Gastrocnemius medialis (tissue), 4 donors: ENCODE data around the gene MMP14. TPM values are rescaled to one million over a fixed set of nuclear protein-coding genes. Genes with fewer than 3 reads are reported as not detected.

Experiments
- ATAC-seq, 2 donors: fragments of 150-250 bp; one replicate each; pipeline ENCODE4 v1.9.1; 2016
- DNase-seq, 2 donors: peaks; one replicate each; pipeline ENCODE4 v3.0.0-alpha.2; 2019
- H3K27ac ChIP-seq, 4 donors: fragments of 200-600 bp; sonication (generic); 1 replicate in 1 of 4; 2 replicates in 3 of 4; pipeline ENCODE4 v1.5.1; 2016 to 2018; ENCODE audit warnings: mild to moderate bottlenecking in 2 of 4, moderate library complexity in 1 of 4
- H3K27me3 ChIP-seq, 3 donors: fragments of 200-600 bp; sonication (generic) in 2 of 3; 1 replicate in 1 of 3; 2 replicates in 2 of 3; pipeline versions ENCODE4 v1.5.1 to v1.6.0; 2016 to 2019; ENCODE audit warnings: mild to moderate bottlenecking in 1 of 3, moderate library complexity in 1 of 3
- H3K36me3 ChIP-seq, 2 donors: fragments of 200-600 bp; sonication (generic) in 1 of 2; one replicate each; pipeline ENCODE4 v1.5.1; 2017 to 2018
- H3K4me1 ChIP-seq, 2 donors: fragments of 200-600 bp; sonication (generic) in 1 of 2; one replicate each; pipeline ENCODE4 v1.5.1; 2016 to 2017; ENCODE audit warnings: mild to moderate bottlenecking in 2 of 2
- H3K4me3 ChIP-seq, 4 donors: fragments of 200-600 bp; sonication (generic) in 3 of 4; 1 replicate in 1 of 4; 2 replicates in 3 of 4; pipeline ENCODE4 v1.5.1; 2016 to 2019; ENCODE audit warnings: mild to moderate bottlenecking in 2 of 4
- H3K9me3 ChIP-seq, 3 donors: fragments of 200-600 bp; sonication (generic) in 2 of 3; 1 replicate in 1 of 3; 2 replicates in 2 of 3; pipeline ENCODE4 v1.5.1; 2016 to 2019
- POLR2A ChIP-seq, 2 donors: fragments of 450-650 bp; IDR thresholded peaks; one replicate each; pipeline ENCODE4 v1.6.1; 2017; ENCODE audit warnings: antibody characterized with exemption in 2 of 2, mild to moderate bottlenecking in 2 of 2, moderate library complexity in 2 of 2
- in situ Hi-C, 4 donors: fragments of 200-750 bp; cut with MboI; loops; one replicate each; pipeline versions ENCODE4 v1.15.0 to v1.8.0; 2017; ENCODE audit warnings: low sequenced_read_pairs in 4 of 4
- intact Hi-C: fragments of 100-400 bp; cut with DNase I; formaldehyde crosslinking; loops from one replicate; pipeline ENCODE4 v1.15.1; 2023; ENCODE audit warnings: low total_unique reads
- total RNA-seq, 4 donors: library from RNA; depleted of rRNA; stranded (reverse); fragments of >200 nt; gene quantifications; one replicate each; pipeline versions ENCODE4 v1.1.0 to v1.2.3, GENCODE V29; 2016
- TF ChIP-seq, protein P1 (sequence below), 5 experiments: fragments of 450-650 bp in 3 of 5; fragments of 200-600 bp in 2 of 5; sonication (generic) in 2 of 5; IDR thresholded peaks in 4 of 5; conservative IDR thresholded peaks in 1 of 5; 1 replicate in 4 of 5; 2 replicates in 1 of 5; pipeline ENCODE4 v1.5.1; 2016 to 2019; ENCODE audit warnings: antibody characterized with exemption in 5 of 5, mild to moderate bottlenecking in 3 of 5, moderate library complexity in 3 of 5

MMP14 gene
- total RNA-seq, 4 donors from 2014 or later: 14.9 to 29.7 (median 20.8) TPM

DNA sequence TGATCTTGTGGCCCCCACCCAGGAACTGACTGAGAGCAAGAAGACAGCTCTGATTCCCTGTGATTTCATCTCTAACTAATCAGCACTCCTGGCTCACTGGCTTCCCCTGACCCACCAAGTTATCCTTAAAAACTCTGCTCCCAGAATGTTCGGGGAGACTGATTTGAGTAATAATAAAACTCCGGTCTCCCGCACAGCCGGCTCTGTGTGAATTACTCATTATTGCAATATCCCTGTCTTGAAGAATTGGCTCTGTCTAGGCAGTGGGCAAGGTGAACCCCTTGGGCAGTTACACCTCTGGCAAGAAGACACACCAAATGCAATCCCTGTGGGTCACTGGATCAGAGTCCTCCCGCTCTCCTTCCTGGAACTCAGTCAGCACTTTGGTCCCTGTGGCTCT lies 42.4 kb upstream of the MMP14 start:
- TF ChIP-seq, protein P1, sequence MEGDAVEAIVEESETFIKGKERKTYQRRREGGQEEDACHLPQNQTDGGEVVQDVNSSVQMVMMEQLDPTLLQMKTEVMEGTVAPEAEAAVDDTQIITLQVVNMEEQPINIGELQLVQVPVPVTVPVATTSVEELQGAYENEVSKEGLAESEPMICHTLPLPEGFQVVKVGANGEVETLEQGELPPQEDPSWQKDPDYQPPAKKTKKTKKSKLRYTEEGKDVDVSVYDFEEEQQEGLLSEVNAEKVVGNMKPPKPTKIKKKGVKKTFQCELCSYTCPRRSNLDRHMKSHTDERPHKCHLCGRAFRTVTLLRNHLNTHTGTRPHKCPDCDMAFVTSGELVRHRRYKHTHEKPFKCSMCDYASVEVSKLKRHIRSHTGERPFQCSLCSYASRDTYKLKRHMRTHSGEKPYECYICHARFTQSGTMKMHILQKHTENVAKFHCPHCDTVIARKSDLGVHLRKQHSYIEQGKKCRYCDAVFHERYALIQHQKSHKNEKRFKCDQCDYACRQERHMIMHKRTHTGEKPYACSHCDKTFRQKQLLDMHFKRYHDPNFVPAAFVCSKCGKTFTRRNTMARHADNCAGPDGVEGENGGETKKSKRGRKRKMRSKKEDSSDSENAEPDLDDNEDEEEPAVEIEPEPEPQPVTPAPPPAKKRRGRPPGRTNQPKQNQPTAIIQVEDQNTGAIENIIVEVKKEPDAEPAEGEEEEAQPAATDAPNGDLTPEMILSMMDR (IDR thresholded peaks at IDR 0.05 in 4 of 5, conservative IDR thresholded peaks at IDR 0.05 in 1 of 5): no peak
- TF ChIP-seq POLR2A (IDR thresholded peaks at IDR 0.05): no peak
- intact Hi-C loops (no loop called here), in situ Hi-C loops (no loop called here)
- ATAC-seq: no peak
- no peaks in the 10 kb centered on the region for H3K36me3 ChIP-seq
- H3K4me1 ChIP-seq: no peaks in the 10 kb centered on the region
- DNase-seq: no peak
- no peak overlapping the region for H3K27ac ChIP-seq
- H3K9me3 ChIP-seq: no peaks in the 10 kb centered on the region
- H3K4me3 ChIP-seq: no peak overlapping the region
- no peaks in the 10 kb centered on the region for H3K27me3 ChIP-seq

DNA sequence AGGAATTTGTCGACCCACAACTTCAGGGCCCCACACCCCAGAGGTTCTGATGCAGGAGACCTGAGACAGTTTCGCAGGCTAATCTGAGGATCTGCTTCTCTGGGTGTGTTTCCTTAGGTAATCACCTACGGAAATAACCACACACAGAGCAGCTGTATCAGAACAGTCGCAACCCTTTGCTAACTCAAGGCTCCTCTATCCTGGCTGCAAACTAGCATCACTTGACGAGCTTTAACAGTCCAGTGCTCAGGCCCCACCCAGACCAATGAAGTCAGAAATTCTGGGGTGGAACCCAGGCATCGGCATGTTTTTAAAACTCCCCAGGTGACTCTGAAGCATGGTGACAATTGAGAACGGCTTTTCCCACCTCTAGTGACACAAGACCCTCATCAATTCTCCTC lies 41.8 kb upstream of the MMP14 start:
- in situ Hi-C loops (no loop called here), intact Hi-C loops (no loop called here)
- H3K9me3 ChIP-seq: no peaks in the 10 kb centered on the region
- H3K27ac ChIP-seq: no peak overlapping the region
- no peak for TF ChIP-seq POLR2A (IDR thresholded peaks at IDR 0.05)
- TF ChIP-seq, protein P1 (IDR thresholded peaks at IDR 0.05 in 4 of 5, conservative IDR thresholded peaks at IDR 0.05 in 1 of 5): no peak
- H3K27me3 ChIP-seq: no peaks in the 10 kb centered on the region
- H3K36me3 ChIP-seq: no peaks in the 10 kb centered on the region
- no peak for DNase-seq
- ATAC-seq: no peak
- no peaks in the 10 kb centered on the region for H3K4me1 ChIP-seq
- H3K4me3 ChIP-seq: no peak overlapping the region

DNA sequence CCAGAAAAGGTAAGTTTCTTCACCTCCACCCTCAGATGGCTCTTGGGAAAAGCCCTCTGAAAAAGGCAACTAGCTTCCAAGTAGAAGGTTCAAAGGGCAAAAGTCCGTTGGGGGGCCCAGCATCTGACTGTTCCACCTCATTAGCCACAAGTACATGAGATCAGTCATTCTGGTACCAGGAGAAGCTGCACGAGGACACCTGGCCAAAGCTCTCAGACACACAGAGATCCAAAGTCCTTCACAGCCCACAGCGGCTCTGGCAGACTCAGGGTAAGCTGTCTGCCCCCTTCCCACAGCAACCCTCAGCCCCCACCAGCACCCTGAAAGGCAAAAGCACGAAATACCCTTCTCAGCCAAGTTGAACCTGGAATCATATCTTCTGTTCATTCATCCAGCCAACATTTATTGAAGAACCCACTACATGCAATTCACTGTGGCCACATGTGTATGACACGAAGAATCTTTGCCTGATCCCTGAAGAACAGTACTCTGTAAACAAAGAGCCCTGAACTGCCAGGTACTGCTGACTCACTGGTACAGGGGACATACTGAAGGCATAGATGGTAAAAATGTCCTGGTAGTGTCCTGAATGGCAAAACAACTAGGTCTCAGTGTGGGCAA lies 40.2 kb upstream of the MMP14 start:
- TF ChIP-seq, protein P1 (IDR thresholded peaks at IDR 0.05 in 4 of 5, conservative IDR thresholded peaks at IDR 0.05 in 1 of 5): no peak
- no peak for TF ChIP-seq POLR2A (IDR thresholded peaks at IDR 0.05)
- no peak overlapping the region for H3K4me3 ChIP-seq
- DNase-seq (no peak), ATAC-seq (no peak)
- H3K4me1 ChIP-seq: no peaks in the 10 kb centered on the region
- H3K27me3 ChIP-seq: no peaks in the 10 kb centered on the region
- H3K27ac ChIP-seq: no peak overlapping the region
- H3K36me3 ChIP-seq: no peaks in the 10 kb centered on the region
- in situ Hi-C loops (no loop called here), intact Hi-C loops (no loop called here)
- no peaks in the 10 kb centered on the region for H3K9me3 ChIP-seq

DNA sequence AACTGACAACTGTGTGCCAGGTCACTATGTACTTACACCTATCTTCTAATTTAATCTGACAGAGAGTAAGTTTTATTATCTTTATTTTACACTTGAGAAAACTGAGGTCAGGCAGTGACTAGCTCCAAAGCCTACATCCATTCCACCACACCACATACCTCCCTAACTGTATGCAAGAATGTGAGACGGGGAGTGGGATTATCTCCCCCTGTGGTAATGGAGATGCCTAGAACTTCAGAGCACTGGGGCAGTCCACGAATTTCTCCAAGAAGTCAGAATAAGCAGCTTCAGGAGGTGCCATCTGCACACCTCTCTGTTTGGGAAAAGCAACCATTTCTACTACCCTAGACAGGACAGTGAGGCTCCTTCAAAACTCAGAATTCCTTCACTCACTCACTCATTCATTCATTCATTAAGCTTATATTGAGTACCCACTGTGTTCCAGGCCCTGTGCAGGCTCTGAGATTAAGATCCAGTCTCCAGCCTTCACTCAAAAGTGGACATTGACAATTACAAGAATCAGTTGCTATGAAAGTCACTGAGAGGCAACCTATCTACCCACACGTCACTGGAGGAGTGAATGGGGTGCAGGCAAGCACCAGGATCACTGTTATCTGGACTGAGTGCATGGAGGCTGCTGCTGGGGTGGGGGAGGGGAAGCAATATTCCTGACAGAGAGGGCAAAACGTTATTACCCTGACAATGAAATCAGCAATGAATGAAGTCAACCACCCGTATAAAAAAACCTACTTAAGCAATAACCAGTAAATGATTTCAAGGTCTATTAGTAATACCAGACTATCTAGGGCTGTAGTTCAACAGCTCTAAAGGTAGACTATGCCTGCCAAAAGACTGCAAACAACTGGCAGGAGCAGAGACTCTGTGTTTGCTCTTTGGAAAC lies 39.1 kb upstream of the MMP14 start:
- intact Hi-C loops: no loop called here
- DNase-seq: no peak
- no peak for ATAC-seq
- no peaks in the 10 kb centered on the region for H3K4me1 ChIP-seq
- in situ Hi-C loops: no loop called here
- H3K4me3 ChIP-seq: no peak overlapping the region
- no peak overlapping the region for H3K27ac ChIP-seq
- no peaks in the 10 kb centered on the region for H3K27me3 ChIP-seq
- H3K36me3 ChIP-seq: no peaks in the 10 kb centered on the region
- H3K9me3 ChIP-seq: no peaks in the 10 kb centered on the region
- TF ChIP-seq, protein P1 (IDR thresholded peaks at IDR 0.05 in 4 of 5, conservative IDR thresholded peaks at IDR 0.05 in 1 of 5): no peak
- no peak for TF ChIP-seq POLR2A (IDR thresholded peaks at IDR 0.05)
